ENCODE measurements around the gene OCA2. TPM values are rescaled to one million over a fixed set of nuclear protein-coding genes. Genes with fewer than 3 reads are reported as not detected.
A peak's percentile ranks its signal among the peaks of the same experiment; 100 is the strongest.
"Not testable (repeated sequence)": the region's sequence is repeated elsewhere in the genome, so short reads cannot be mapped to it uniquely, and the experiment has no call there.

OCA2 gene
- polyA plus RNA-seq (ENCODE audit: low read depth in 6 of 6): under 1 TPM in 2 of 6 donors, not detected in 4; 0.09 to 0.23 TPM

GRCh38 chr15:28098766-28099554 lies at the start of gene OCA2:
OCA2 (minus strand) TSS chr15:28099315; CDS start chr15:28081874, 17,441 bp downstream.
- Mint-ChIP-seq H3K27ac (peak within 1 kb of the TSS in 2 of 6 donors; percentile 48 to 68), H3K4me1 (peaks cover 22 to 40% (median 37%) of the 10 kb centered on the region in 3 donors), H3K9me3 (peaks cover 0 to 3% (median 1%) of the 10 kb centered on the region in 7 donors), H3K36me3 (peaks cover 6 to 19% of the 10 kb centered on the region in 2 donors), H3K4me3 (peak within 1 kb of the TSS; percentile 39 to 89 (median 78)), H3K27me3 (peaks cover 37 to 60% (median 43%) of the 10 kb centered on the region in 3 donors)
- peak; percentile 54 for DNase-seq
- peak; percentile 9 to 15 for ATAC-seq (ENCODE audit: low read depth in 2 of 2)

GRCh38 chr15:28147801-28148200 lies 48.7 kb upstream of the OCA2 start:
- ATAC-seq (ENCODE audit: low read depth in 2 of 2): no peak
- no peak overlapping the region for H3K4me3 Mint-ChIP-seq

GRCh38 chr15:28145419-28145818 lies 46.3 kb upstream of the OCA2 start:
- not testable (repeated sequence) for H3K4me1 Mint-ChIP-seq; ATAC-seq (ENCODE audit: low read depth in 2 of 2); DNase-seq; H3K27ac Mint-ChIP-seq; H3K27me3 Mint-ChIP-seq; H3K4me3 Mint-ChIP-seq
- Mint-ChIP-seq H3K36me3 (peaks cover 49% of the 10 kb centered on the region in 2 donors), H3K9me3 (peaks cover 7 to 19% (median 14%) of the 10 kb centered on the region in 7 donors)

More at GRCh38 chr15:28147801-28148200, 48.7 kb upstream of the OCA2 start:
- no peak for DNase-seq
- Mint-ChIP-seq H3K4me1 (peaks cover 2 to 7% (median 6%) of the 10 kb centered on the region in 3 donors), H3K27me3 (no peaks in the 10 kb centered on the region), H3K27ac (peak overlapping the region in 4 of 6 donors; percentile 30 to 75 (median 44)), H3K9me3 (peaks cover 7 to 23% (median 17%) of the 10 kb centered on the region in 7 donors), H3K36me3 (peaks cover 52 to 67% of the 10 kb centered on the region in 2 donors)

GRCh38 chr15:28140062-28140461 lies 40.9 kb upstream of the OCA2 start:
- Mint-ChIP-seq H3K27ac (peak overlapping the region in 1 of 6 donors; percentile 55), H3K9me3 (no peaks in the 10 kb centered on the region), H3K36me3 (peaks cover 32 to 33% of the 10 kb centered on the region in 2 donors), H3K4me1 (peaks cover 7 to 11% (median 9%) of the 10 kb centered on the region in 3 donors), H3K4me3 (no peak overlapping the region), H3K27me3 (no peaks in the 10 kb centered on the region)
- ATAC-seq (ENCODE audit: low read depth in 2 of 2) (no peak), DNase-seq (no peak)

GRCh38 chr15:28137408-28138039 lies 38.4 kb upstream of the OCA2 start:
- DNase-seq; H3K9me3 Mint-ChIP-seq; H3K4me3 Mint-ChIP-seq; ATAC-seq (ENCODE audit: low read depth in 2 of 2); H3K27me3 Mint-ChIP-seq: not testable (repeated sequence)
- peak overlapping the region in 2 of 6 donors; percentile 41 to 73 for H3K27ac Mint-ChIP-seq
- peaks cover 23 to 32% of the 10 kb centered on the region in 2 donors for H3K36me3 Mint-ChIP-seq
- peaks cover 7 to 11% (median 9%) of the 10 kb centered on the region in 3 donors for H3K4me1 Mint-ChIP-seq

- DNase-seq: peak; percentile 32
- not testable (repeated sequence) for H3K27me3 Mint-ChIP-seq, H3K9me3 Mint-ChIP-seq
- Mint-ChIP-seq H3K4me1 (peaks cover 7 to 11% (median 9%) of the 10 kb centered on the region in 3 donors), H3K36me3 (peaks cover 24 to 25% of the 10 kb centered on the region in 2 donors), H3K27ac (peak overlapping the region in 2 of 6 donors; percentile 8 to 56), H3K4me3 (peak overlapping the region in 1 of 8 donors; percentile 32)
- ATAC-seq (ENCODE audit: low read depth in 2 of 2): peak; percentile 97 to 99
Observed at GRCh38 chr15:28136236-28136904, 37.3 kb upstream of the OCA2 start.

- peaks cover 5 to 8% of the 10 kb centered on the region in 2 donors for H3K36me3 Mint-ChIP-seq
- no peaks in the 10 kb centered on the region for H3K27me3 Mint-ChIP-seq
- peaks cover 7 to 19% (median 13%) of the 10 kb centered on the region in 3 donors for H3K4me1 Mint-ChIP-seq
- ATAC-seq (ENCODE audit: low read depth in 2 of 2) (no peak), DNase-seq (no peak)
- no peak overlapping the region for H3K4me3 Mint-ChIP-seq
- no peak overlapping the region for H3K27ac Mint-ChIP-seq
- no peaks in the 10 kb centered on the region for H3K9me3 Mint-ChIP-seq
Observed at GRCh38 chr15:28133281-28133680, 34.2 kb upstream of the OCA2 start.

GRCh38 chr15:28132524-28133275 lies 33.6 kb upstream of the OCA2 start:
- H3K4me3 Mint-ChIP-seq: no peak overlapping the region
- peak overlapping the region in 1 of 6 donors; percentile 48 for H3K27ac Mint-ChIP-seq

GRCh38 chr15:28131946-28132345 lies 32.8 kb upstream of the OCA2 start:
- Mint-ChIP-seq H3K36me3 (peaks cover 5 to 8% of the 10 kb centered on the region in 2 donors), H3K4me3 (no peak overlapping the region), H3K27me3 (no peaks in the 10 kb centered on the region), H3K27ac (no peak overlapping the region), H3K9me3 (no peaks in the 10 kb centered on the region), H3K4me1 (peaks cover 13 to 28% (median 14%) of the 10 kb centered on the region in 3 donors)
- no peak for DNase-seq
- no peak for ATAC-seq (ENCODE audit: low read depth in 2 of 2)

More at GRCh38 chr15:28132524-28133275, 33.6 kb upstream of the OCA2 start:
- peaks cover 5 to 8% of the 10 kb centered on the region in 2 donors for H3K36me3 Mint-ChIP-seq
- DNase-seq: no peak
- no peaks in the 10 kb centered on the region for H3K27me3 Mint-ChIP-seq
- peaks cover 13 to 25% (median 15%) of the 10 kb centered on the region in 3 donors for H3K4me1 Mint-ChIP-seq
- ATAC-seq (ENCODE audit: low read depth in 2 of 2): no peak
- H3K9me3 Mint-ChIP-seq: no peaks in the 10 kb centered on the region

- H3K9me3 Mint-ChIP-seq: no peaks in the 10 kb centered on the region
- peak overlapping the region in 1 of 6 donors; percentile 71 for H3K27ac Mint-ChIP-seq
- no peak for ATAC-seq (ENCODE audit: low read depth in 2 of 2)
- peaks cover 7 to 23% (median 9%) of the 10 kb centered on the region in 3 donors for H3K4me1 Mint-ChIP-seq
- DNase-seq: no peak
- H3K4me3 Mint-ChIP-seq: no peak overlapping the region
- H3K36me3 Mint-ChIP-seq: peaks cover 5 to 8% of the 10 kb centered on the region in 2 donors
- H3K27me3 Mint-ChIP-seq: no peaks in the 10 kb centered on the region
Observed at GRCh38 chr15:28131400-28131799, 32.3 kb upstream of the OCA2 start.

GRCh38 chr15:28130651-28131050 lies 31.5 kb upstream of the OCA2 start:
- Mint-ChIP-seq H3K27me3 (no peaks in the 10 kb centered on the region), H3K4me1 (peaks cover 12 to 17% (median 13%) of the 10 kb centered on the region in 3 donors), H3K36me3 (peaks cover 5 to 8% of the 10 kb centered on the region in 2 donors), H3K4me3 (no peak overlapping the region), H3K9me3 (no peaks in the 10 kb centered on the region), H3K27ac (no peak overlapping the region)
- ATAC-seq (ENCODE audit: low read depth in 2 of 2) (no peak), DNase-seq (no peak)

- Mint-ChIP-seq H3K4me1 (peaks cover 12 to 17% (median 13%) of the 10 kb centered on the region in 3 donors), H3K9me3 (no peaks in the 10 kb centered on the region), H3K36me3 (peaks cover 5 to 8% of the 10 kb centered on the region in 2 donors), H3K4me3 (no peak overlapping the region), H3K27me3 (no peaks in the 10 kb centered on the region), H3K27ac (peak overlapping the region in 3 of 6 donors; percentile 19 to 96 (median 92))
- ATAC-seq (ENCODE audit: low read depth in 2 of 2) (no peak), DNase-seq (no peak)
Observed at GRCh38 chr15:28129231-28129848, 30.2 kb upstream of the OCA2 start.

Measured in naive B cell (primary cell).